ENCODE data around the gene PDLIM7. TPM values are rescaled to one million over a fixed set of nuclear protein-coding genes. Genes with fewer than 3 reads are reported as not detected.

The PDLIM7 gene
- total and polyA plus RNA-seq, 2 of the 8 experiments (the other 6 are each of a cell fraction or from before 2014, with no cell fraction given), result 67.3 to 94.2 TPM

- no peak for TF ChIP-seq RNF2 (IDR thresholded peaks at IDR 0.05; ENCODE audit: borderline replicate concordance, low read depth, low read length, missing control alignments, poor library complexity, severe bottlenecking)
- no peak for TF ChIP-seq JUN (IDR thresholded peaks at IDR 0.05; ENCODE audit: low read depth, low read length)
- TF ChIP-seq POLR2A (IDR thresholded peaks at IDR 0.05; ENCODE audit: control extremely low read depth in 1 of 2, low read depth in 2 of 2, low read length in 2 of 2), result peak in 1 of 2 experiments; percentile 67; a peak in 1 of 3 replicates
- no peak for TF ChIP-seq SUZ12 (IDR thresholded peaks at IDR 0.05; ENCODE audit: low read length)
- no peak for TF ChIP-seq CHD2 (IDR thresholded peaks at IDR 0.05; ENCODE audit: low read length)
- TF ChIP-seq MAFK (IDR thresholded peaks at IDR 0.05; ENCODE audit: low read depth, low read length), result no peak
- TF ChIP-seq TCF12 (IDR thresholded peaks at IDR 0.05; ENCODE audit: low read depth, low read length), result no peak
- TF ChIP-seq ZNF274 (IDR thresholded peaks at IDR 0.05; ENCODE audit: borderline replicate concordance, extremely low read depth, low read length), result no peak
- no peak for TF ChIP-seq CBX8 (IDR thresholded peaks at IDR 0.05; ENCODE audit: borderline replicate concordance, low read depth, low read length)
- TF ChIP-seq YY1 (IDR thresholded peaks at IDR 0.05; ENCODE audit: low read depth, low read length), result no peak
- TF ChIP-seq CHD1 (IDR thresholded peaks at IDR 0.05; ENCODE audit: low read depth, low read length), result no peak
- TF ChIP-seq NRF1 (IDR thresholded peaks at IDR 0.05; ENCODE audit: low read depth, low read length), result no peak
Observed at GRCh38 chr5:177495243-177496060, 2.0 kb downstream of the PDLIM7 start (continued).

Data from H1 (cell line).